A673 (cell line): ENCODE results near the gene GRIK4.

ENCODE experiments used
- EZH2 ChIP-seq: fragments of 200-600 bp; sonication (generic); IDR thresholded peaks from 2 replicates; pipeline ENCODE4 v1.6.1; 2017; ENCODE audit warnings: borderline replicate concordance, low read depth, mild to moderate bottlenecking, mixed read lengths, antibody characterized with exemption, low read length; ENCODE audit not compliant: poor library complexity, severe bottlenecking
- TF ChIP-seq, protein P1 (sequence below): fragments of 300-800, 200-600 bp; sonication (generic); conservative IDR thresholded peaks from 2 replicates; pipeline ENCODE4 v1.5.1; 2017; ENCODE audit warnings: low read depth, mild to moderate bottlenecking, antibody characterized with exemption, low read length, moderate library complexity, mixed read lengths

DNA sequence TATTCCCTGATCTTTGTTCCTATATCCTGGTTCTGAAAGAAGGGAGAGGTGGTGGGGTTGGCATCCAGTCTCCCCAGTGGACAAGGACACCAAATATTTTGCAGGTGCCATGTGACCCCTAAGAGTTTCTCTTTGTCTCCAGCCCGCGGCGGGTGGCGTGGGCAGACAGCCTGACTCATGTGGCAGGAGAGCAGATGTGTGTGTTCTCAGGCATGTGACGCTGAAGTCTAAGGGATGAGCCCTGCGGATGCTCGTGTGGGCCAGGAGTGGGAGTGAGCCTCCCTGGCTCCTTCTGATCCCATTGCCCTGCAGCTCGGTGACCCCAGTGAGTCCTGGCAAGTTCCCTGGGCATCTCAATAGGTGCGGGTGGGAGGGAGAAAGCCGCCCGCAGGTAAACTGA is 417.5 kb downstream of the GRIK4 start:
- no peak for TF ChIP-seq EZH2
- TF ChIP-seq, protein P1, sequence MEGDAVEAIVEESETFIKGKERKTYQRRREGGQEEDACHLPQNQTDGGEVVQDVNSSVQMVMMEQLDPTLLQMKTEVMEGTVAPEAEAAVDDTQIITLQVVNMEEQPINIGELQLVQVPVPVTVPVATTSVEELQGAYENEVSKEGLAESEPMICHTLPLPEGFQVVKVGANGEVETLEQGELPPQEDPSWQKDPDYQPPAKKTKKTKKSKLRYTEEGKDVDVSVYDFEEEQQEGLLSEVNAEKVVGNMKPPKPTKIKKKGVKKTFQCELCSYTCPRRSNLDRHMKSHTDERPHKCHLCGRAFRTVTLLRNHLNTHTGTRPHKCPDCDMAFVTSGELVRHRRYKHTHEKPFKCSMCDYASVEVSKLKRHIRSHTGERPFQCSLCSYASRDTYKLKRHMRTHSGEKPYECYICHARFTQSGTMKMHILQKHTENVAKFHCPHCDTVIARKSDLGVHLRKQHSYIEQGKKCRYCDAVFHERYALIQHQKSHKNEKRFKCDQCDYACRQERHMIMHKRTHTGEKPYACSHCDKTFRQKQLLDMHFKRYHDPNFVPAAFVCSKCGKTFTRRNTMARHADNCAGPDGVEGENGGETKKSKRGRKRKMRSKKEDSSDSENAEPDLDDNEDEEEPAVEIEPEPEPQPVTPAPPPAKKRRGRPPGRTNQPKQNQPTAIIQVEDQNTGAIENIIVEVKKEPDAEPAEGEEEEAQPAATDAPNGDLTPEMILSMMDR: no peak
